GM12865 (cell line): ENCODE results near the gene PTPRJ.

Experiments used
- DNase-seq: peaks from one replicate; pipeline ENCODE4 v3.0.0; 2010; ENCODE audit warnings: low read depth
- H3K4me3 ChIP-seq: 2 replicates; pipeline ENCODE4 v1.5.1; 2011; ENCODE audit warnings: mild to moderate bottlenecking, low read depth, low read length, control low read depth
- TF ChIP-seq, protein P1 (sequence below): IDR thresholded peaks from 2 replicates; pipeline ENCODE4 v1.5.1; 2011; ENCODE audit warnings: low read length, control low read depth, low read depth, inconsistent platforms; ENCODE audit not compliant: insufficient read depth; ENCODE audit errors: missing control alignments

Gene PTPRJ

DNA sequence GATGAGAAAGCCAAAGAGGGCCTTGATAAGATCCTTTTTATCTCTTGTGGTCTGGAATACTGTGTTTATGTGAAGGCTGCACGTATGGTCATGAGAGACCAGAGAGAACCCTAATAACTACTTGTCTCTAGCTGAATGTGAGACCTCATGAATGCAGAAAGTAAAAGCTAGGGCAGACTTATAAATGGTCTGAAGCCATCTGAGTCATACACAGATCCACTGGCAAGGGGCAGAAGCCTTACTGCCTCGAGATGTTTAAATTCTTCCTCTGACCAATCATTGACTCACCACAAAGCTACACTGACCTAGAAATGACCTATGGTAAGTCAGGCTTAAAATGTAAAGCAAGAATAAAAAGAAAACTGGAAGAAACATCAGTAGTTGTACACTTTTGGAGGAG, 213.5 kb downstream of the PTPRJ start:
- DNase-seq: no peak
- TF ChIP-seq, protein P1, sequence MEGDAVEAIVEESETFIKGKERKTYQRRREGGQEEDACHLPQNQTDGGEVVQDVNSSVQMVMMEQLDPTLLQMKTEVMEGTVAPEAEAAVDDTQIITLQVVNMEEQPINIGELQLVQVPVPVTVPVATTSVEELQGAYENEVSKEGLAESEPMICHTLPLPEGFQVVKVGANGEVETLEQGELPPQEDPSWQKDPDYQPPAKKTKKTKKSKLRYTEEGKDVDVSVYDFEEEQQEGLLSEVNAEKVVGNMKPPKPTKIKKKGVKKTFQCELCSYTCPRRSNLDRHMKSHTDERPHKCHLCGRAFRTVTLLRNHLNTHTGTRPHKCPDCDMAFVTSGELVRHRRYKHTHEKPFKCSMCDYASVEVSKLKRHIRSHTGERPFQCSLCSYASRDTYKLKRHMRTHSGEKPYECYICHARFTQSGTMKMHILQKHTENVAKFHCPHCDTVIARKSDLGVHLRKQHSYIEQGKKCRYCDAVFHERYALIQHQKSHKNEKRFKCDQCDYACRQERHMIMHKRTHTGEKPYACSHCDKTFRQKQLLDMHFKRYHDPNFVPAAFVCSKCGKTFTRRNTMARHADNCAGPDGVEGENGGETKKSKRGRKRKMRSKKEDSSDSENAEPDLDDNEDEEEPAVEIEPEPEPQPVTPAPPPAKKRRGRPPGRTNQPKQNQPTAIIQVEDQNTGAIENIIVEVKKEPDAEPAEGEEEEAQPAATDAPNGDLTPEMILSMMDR: no peak
- H3K4me3 ChIP-seq: no peak overlapping the region

GRCh38 chr11:48207881-48208280, 227.5 kb downstream of the PTPRJ start:
- no peak overlapping the region for H3K4me3 ChIP-seq
- TF ChIP-seq, protein P1: no peak
- no peak for DNase-seq

DNA sequence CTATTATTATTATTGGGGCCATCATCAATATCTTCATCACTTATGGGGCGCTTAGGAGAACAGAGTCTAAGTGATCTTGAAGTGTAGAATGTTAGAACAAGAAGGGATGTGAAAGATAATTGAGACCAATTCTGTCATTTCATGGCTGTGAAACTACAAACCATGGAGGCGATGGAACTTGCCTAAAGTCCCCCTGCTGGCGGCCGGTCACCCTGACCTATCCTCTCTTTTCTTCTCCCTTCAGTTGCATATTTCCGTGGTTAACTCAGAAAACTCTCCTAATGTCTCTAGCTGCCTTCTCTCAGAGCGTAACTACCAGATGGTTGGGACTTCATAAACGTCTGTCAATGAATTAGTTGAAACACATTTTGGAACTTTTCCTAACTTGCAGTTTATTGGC, 229.7 kb downstream of the PTPRJ start:
- no peak overlapping the region for H3K4me3 ChIP-seq
- peak; percentile 2 for DNase-seq
- TF ChIP-seq, protein P1: no peak

GRCh38 chr11:48216510-48216909, 236.2 kb downstream of the PTPRJ start, which contains the start of gene OR4B1:
OR4B1 (plus strand) TSS chr11:48216810; CDS start chr11:48216810, 0 bp downstream.
- H3K4me3 ChIP-seq: no peak within 1 kb of the TSS
- no peak for DNase-seq
- TF ChIP-seq, protein P1: no peak
